PC-9 (cell line): ENCODE measurements around the gene GRM8.

ENCODE experiments used
- EZH2 ChIP-seq: fragments of 200-600 bp; sonication (generic); IDR thresholded peaks from 2 replicates; pipeline ENCODE4 v1.8.0; 2017; ENCODE audit warnings: antibody characterized with exemption, low read depth
- TF ChIP-seq, protein P1 (sequence below): fragments of 200-600 bp; sonication (generic); conservative IDR thresholded peaks from 2 replicates; pipeline ENCODE4 v1.6.1; 2017; ENCODE audit warnings: mixed run types, antibody characterized with exemption, mild to moderate bottlenecking, moderate library complexity

GRCh38 chr7:126728967-126729366, 523.8 kb downstream of the GRM8 start:
- TF ChIP-seq, protein P1, sequence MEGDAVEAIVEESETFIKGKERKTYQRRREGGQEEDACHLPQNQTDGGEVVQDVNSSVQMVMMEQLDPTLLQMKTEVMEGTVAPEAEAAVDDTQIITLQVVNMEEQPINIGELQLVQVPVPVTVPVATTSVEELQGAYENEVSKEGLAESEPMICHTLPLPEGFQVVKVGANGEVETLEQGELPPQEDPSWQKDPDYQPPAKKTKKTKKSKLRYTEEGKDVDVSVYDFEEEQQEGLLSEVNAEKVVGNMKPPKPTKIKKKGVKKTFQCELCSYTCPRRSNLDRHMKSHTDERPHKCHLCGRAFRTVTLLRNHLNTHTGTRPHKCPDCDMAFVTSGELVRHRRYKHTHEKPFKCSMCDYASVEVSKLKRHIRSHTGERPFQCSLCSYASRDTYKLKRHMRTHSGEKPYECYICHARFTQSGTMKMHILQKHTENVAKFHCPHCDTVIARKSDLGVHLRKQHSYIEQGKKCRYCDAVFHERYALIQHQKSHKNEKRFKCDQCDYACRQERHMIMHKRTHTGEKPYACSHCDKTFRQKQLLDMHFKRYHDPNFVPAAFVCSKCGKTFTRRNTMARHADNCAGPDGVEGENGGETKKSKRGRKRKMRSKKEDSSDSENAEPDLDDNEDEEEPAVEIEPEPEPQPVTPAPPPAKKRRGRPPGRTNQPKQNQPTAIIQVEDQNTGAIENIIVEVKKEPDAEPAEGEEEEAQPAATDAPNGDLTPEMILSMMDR: no peak
- TF ChIP-seq EZH2: no peak
